WTC11 (cell line): ENCODE data around the gene FAM53A. TPM values are rescaled to one million over a fixed set of nuclear protein-coding genes. Genes with fewer than 3 reads are reported as not detected.

ENCODE experiments used
- ATAC-seq: fragments of 200-7000 bp; cut with Tn5 transposase; 2 replicates; pipeline ENCODE4 v1.10.0; 2021; ENCODE audit warnings: mild to moderate bottlenecking, moderate library complexity
- CTCF ChIA-PET: fragments of 300-600 bp; sonication (Branson Sonifier 250); formaldehyde crosslinking; loops from one replicate; lab custom pipeline; 2021; ENCODE audit warnings: antibody characterized with exemption; lab: Charles Lee
- POLR2A ChIA-PET: fragments of 350-600 bp; sonication (Branson Sonifier 250); formaldehyde crosslinking; loops from one replicate; lab custom pipeline; 2021; ENCODE audit warnings: antibody characterized with exemption; lab: Charles Lee
- DNase-seq: peaks from one replicate; pipeline ENCODE4 v3.0.0; 2021; ENCODE audit warnings: low spot score
- H3K27ac Mint-ChIP-seq: 2 replicates; pipeline ENCODE4 v1.8.0; 2021; ENCODE audit warnings: mixed read lengths
- H3K27me3 Mint-ChIP-seq: 2 replicates; pipeline ENCODE4 v1.8.0; 2021; ENCODE audit warnings: low read depth, mild to moderate bottlenecking, moderate library complexity, mixed read lengths
- H3K36me3 Mint-ChIP-seq: 2 replicates; pipeline ENCODE4 v1.8.0; 2021; ENCODE audit warnings: mixed read lengths
- H3K4me1 Mint-ChIP-seq: 2 replicates; pipeline ENCODE4 v1.8.0; 2022; ENCODE audit warnings: mixed read lengths
- H3K4me3 Mint-ChIP-seq: 2 replicates; pipeline ENCODE4 v1.8.0; 2021; ENCODE audit warnings: mild to moderate bottlenecking, moderate library complexity, mixed read lengths
- H3K9me3 Mint-ChIP-seq: 2 replicates; pipeline ENCODE4 v1.8.0; 2021; ENCODE audit warnings: mixed read lengths
- EMX1 ChIP-seq: fragments of 250-450 bp; sonication (Bioruptor Pico); IDR thresholded peaks from 2 replicates; pipeline ENCODE4 v1.8.0; 2021; ENCODE audit warnings: mild to moderate bottlenecking
- FOXK1 ChIP-seq: sonication (generic); formaldehyde crosslinking; IDR thresholded peaks from 2 replicates; pipeline ENCODE4 v1.8.0; 2022; ENCODE audit warnings: mild to moderate bottlenecking, moderate library complexity, missing genetic modification reagents
- GTF2I ChIP-seq: fragments of 250-450 bp; sonication (Bioruptor Pico); conservative IDR thresholded peaks from 2 replicates; pipeline ENCODE4 v1.4.0; 2021; ENCODE audit warnings: mild to moderate bottlenecking
- TCF7 ChIP-seq: sonication (generic); formaldehyde crosslinking; IDR thresholded peaks from 2 replicates; pipeline ENCODE4 v1.8.0; 2022; ENCODE audit warnings: mild to moderate bottlenecking, low read depth, missing genetic modification reagents, moderate library complexity
- ZBTB21 ChIP-seq: sonication (generic); formaldehyde crosslinking; IDR thresholded peaks from 2 replicates; pipeline ENCODE4 v1.8.1; 2023; ENCODE audit warnings: mild to moderate bottlenecking, missing genetic modification reagents, borderline replicate concordance
- ZNF219 ChIP-seq: sonication (generic); formaldehyde crosslinking; IDR thresholded peaks from 2 replicates; pipeline ENCODE4 v1.8.0; 2023; ENCODE audit warnings: missing genetic modification reagents, mild to moderate bottlenecking, borderline replicate concordance
- ZNF232 ChIP-seq: sonication (generic); formaldehyde crosslinking; IDR thresholded peaks from 2 replicates; pipeline ENCODE4 v1.8.0; 2022; ENCODE audit warnings: mild to moderate bottlenecking, missing genetic modification reagents
- ZNF396 ChIP-seq: fragments of 250-450 bp; sonication (Bioruptor Pico); IDR thresholded peaks from 2 replicates; pipeline ENCODE4 v1.8.0; 2021; ENCODE audit warnings: mild to moderate bottlenecking, moderate library complexity, borderline replicate concordance
- total RNA-seq: library from RNA; stranded (reverse); gene quantifications from 3 replicates; pipeline ENCODE4 v1.2.3, GENCODE V29; 2021
- TF ChIP-seq, protein P1 (sequence below): sonication (generic); formaldehyde crosslinking; IDR thresholded peaks from 2 replicates; pipeline ENCODE4 v1.8.1; 2022; ENCODE audit warnings: low read depth, mild to moderate bottlenecking, moderate library complexity, missing genetic modification reagents, borderline replicate concordance
- TF ChIP-seq, protein P2 (sequence below): sonication (generic); formaldehyde crosslinking; conservative IDR thresholded peaks from 2 replicates; pipeline ENCODE4 v1.8.1; 2022; ENCODE audit warnings: mild to moderate bottlenecking, missing genetic modification reagents
- TF ChIP-seq, protein P3 (sequence below): sonication (generic); formaldehyde crosslinking; IDR thresholded peaks from 2 replicates; pipeline ENCODE4 v1.8.0; 2023; ENCODE audit warnings: mild to moderate bottlenecking, missing genetic modification reagents
- TF ChIP-seq, protein P4 (sequence below): fragments of 250-450 bp; sonication (Bioruptor Pico); IDR thresholded peaks from 2 replicates; pipeline ENCODE4 v1.9.0; 2021; ENCODE audit warnings: moderate library complexity, mild to moderate bottlenecking, inconsistent platforms, borderline replicate concordance
- TF ChIP-seq, protein P5 (sequence below): sonication (generic); formaldehyde crosslinking; IDR thresholded peaks from 2 replicates; pipeline ENCODE4 v1.8.1; 2023; ENCODE audit warnings: mild to moderate bottlenecking, missing genetic modification reagents
- TF ChIP-seq, protein P6 (sequence below): sonication (generic); formaldehyde crosslinking; IDR thresholded peaks from 2 replicates; pipeline ENCODE4 v1.8.0; 2022; ENCODE audit warnings: mild to moderate bottlenecking, missing genetic modification reagents
- TF ChIP-seq, protein P7 (sequence below): fragments of 250-450 bp; sonication (Bioruptor Pico); IDR thresholded peaks from 2 replicates; pipeline ENCODE4 v2.1.2; 2022; ENCODE audit warnings: mild to moderate bottlenecking, moderate library complexity
- TF ChIP-seq, protein P8 (sequence below): sonication (generic); formaldehyde crosslinking; IDR thresholded peaks from 2 replicates; pipeline ENCODE4 v1.8.1; 2023; ENCODE audit warnings: mild to moderate bottlenecking, missing genetic modification reagents, borderline replicate concordance

The FAM53A gene
- total RNA-seq, 1 experiment from 2014 or later, result 2.9 TPM

DNA sequence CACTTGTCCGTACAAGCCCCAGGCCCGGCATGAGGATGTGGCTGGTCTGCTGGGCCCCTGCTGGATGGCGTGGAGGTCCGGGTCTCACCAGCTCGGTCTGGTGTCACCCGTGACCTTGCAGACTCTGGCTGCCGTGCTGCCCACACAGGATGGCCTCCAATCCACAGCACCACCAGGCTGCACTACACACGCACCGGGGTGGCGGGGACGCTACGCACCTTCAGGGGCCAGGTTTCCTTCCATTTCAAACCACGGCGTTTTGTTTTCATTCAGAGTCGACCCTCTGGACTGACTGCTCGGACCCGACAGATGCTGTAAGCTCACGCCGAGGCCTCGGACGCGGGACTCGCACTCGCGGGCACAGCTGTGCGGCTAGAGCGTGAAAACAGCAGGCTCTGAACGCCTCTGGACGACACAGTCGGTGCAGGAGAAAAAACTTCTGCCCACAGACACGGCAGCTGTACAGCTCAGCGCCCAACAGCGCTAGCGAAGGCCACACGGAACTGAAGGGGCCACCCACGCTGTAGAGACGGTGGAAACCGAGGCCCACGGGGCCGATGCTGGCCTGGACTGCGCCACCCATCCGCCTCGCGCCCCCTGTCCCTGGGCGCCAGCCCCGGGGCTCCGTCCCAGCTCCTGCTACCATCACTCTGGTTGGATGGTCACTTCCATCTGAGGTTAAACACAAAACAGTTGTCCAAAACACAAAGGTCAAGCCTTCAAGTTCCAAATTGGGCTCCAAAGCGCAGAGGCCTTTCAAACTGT, 40.0 kb downstream of the FAM53A start (continued):
- TF ChIP-seq, protein P1, sequence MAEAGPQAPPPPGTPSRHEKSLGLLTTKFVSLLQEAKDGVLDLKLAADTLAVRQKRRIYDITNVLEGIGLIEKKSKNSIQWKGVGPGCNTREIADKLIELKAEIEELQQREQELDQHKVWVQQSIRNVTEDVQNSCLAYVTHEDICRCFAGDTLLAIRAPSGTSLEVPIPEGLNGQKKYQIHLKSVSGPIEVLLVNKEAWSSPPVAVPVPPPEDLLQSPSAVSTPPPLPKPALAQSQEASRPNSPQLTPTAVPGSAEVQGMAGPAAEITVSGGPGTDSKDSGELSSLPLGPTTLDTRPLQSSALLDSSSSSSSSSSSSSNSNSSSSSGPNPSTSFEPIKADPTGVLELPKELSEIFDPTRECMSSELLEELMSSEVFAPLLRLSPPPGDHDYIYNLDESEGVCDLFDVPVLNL (CRISPR knock-in tag), result no peak
- no peak for TF ChIP-seq ZBTB21 (CRISPR knock-in tag)
- TF ChIP-seq, protein P2, sequence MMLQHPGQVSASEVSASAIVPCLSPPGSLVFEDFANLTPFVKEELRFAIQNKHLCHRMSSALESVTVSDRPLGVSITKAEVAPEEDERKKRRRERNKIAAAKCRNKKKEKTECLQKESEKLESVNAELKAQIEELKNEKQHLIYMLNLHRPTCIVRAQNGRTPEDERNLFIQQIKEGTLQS (CRISPR knock-in tag), result no peak
- no peak for TF ChIP-seq ZNF219 (CRISPR knock-in tag)
- TF ChIP-seq ZNF232, result no peak
- TF ChIP-seq, protein P3, sequence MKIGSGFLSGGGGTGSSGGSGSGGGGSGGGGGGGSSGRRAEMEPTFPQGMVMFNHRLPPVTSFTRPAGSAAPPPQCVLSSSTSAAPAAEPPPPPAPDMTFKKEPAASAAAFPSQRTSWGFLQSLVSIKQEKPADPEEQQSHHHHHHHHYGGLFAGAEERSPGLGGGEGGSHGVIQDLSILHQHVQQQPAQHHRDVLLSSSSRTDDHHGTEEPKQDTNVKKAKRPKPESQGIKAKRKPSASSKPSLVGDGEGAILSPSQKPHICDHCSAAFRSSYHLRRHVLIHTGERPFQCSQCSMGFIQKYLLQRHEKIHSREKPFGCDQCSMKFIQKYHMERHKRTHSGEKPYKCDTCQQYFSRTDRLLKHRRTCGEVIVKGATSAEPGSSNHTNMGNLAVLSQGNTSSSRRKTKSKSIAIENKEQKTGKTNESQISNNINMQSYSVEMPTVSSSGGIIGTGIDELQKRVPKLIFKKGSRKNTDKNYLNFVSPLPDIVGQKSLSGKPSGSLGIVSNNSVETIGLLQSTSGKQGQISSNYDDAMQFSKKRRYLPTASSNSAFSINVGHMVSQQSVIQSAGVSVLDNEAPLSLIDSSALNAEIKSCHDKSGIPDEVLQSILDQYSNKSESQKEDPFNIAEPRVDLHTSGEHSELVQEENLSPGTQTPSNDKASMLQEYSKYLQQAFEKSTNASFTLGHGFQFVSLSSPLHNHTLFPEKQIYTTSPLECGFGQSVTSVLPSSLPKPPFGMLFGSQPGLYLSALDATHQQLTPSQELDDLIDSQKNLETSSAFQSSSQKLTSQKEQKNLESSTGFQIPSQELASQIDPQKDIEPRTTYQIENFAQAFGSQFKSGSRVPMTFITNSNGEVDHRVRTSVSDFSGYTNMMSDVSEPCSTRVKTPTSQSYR (CRISPR knock-in tag), result no peak
- TF ChIP-seq, protein P4, sequence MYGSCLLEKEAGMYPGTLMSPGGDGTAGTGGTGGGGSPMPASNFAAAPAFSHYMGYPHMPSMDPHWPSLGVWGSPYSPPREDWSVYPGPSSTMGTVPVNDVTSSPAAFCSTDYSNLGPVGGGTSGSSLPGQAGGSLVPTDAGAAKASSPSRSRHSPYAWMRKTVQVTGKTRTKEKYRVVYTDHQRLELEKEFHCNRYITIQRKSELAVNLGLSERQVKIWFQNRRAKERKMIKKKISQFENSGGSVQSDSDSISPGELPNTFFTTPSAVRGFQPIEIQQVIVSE (CRISPR knock-in tag), result no peak
- TF ChIP-seq, protein P5, sequence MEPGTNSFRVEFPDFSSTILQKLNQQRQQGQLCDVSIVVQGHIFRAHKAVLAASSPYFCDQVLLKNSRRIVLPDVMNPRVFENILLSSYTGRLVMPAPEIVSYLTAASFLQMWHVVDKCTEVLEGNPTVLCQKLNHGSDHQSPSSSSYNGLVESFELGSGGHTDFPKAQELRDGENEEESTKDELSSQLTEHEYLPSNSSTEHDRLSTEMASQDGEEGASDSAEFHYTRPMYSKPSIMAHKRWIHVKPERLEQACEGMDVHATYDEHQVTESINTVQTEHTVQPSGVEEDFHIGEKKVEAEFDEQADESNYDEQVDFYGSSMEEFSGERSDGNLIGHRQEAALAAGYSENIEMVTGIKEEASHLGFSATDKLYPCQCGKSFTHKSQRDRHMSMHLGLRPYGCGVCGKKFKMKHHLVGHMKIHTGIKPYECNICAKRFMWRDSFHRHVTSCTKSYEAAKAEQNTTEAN, result no peak

DNA sequence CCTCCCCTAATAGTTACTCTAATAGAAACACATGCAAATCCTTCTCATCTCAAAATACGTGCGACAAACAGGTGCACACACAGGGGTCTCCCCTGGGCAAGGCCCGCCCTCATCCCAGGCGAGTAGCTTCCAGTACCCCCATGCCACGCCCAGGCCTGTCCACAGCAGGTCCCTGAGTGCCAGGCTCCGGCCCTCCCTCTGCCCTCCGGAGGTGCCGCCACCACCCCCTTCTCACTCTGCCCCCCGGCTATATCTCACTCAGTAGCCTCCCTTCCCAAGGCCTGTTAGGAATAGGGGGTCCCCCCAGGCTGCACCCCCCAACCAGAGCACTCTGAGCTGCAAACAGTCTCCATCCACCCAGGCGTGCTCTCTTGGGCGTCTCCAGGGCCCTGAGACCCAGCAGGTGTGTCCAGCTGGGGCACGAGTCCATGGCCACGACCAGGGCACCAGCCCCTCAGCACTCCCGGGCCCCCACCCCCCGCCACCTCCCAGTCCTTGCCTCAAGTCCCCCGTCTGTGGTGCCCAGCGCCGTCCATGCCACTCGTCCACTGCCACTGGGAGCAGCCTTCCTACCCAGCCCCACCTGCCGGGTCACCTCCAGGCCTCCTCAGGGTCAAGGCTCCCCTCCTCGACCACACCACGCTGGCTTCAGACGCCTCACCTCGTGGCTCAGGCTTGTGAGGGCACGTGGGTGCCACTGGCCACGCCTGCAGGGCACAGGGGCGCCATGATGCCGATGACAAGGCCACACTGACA, 41.7 kb downstream of the FAM53A start:
- H3K4me1 Mint-ChIP-seq, result 0 out of 2 replicates have a peak, but pooled peaks cover 6% of the 10 kb centered on the region
- ChIA-PET POLR2A (no interaction called here), CTCF (interaction anchor here (1.7 kb wide), 1 partner anchor 13 kb away, joined by 6 read pairs; no protein-coding TSS in a partner anchor)
- H3K9me3 Mint-ChIP-seq, result no peaks in the 10 kb centered on the region
- no peak overlapping the region for H3K27ac Mint-ChIP-seq
- H3K27me3 Mint-ChIP-seq, result no peaks in the 10 kb centered on the region
- no peaks in the 10 kb centered on the region for H3K36me3 Mint-ChIP-seq
- DNase-seq, result no peak
- no peak overlapping the region for H3K4me3 Mint-ChIP-seq
- no peak for ATAC-seq
- no peak for TF ChIP-seq FOXK1 (CRISPR knock-in tag)
- TF ChIP-seq GTF2I (CRISPR knock-in tag), result no peak
- TF ChIP-seq, protein P6, sequence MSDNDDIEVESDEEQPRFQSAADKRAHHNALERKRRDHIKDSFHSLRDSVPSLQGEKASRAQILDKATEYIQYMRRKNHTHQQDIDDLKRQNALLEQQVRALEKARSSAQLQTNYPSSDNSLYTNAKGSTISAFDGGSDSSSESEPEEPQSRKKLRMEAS, result no peak
- TF ChIP-seq ZNF396 (CRISPR knock-in tag), result no peak
- no peak for TF ChIP-seq TCF7 (CRISPR knock-in tag)
- TF ChIP-seq, protein P7, sequence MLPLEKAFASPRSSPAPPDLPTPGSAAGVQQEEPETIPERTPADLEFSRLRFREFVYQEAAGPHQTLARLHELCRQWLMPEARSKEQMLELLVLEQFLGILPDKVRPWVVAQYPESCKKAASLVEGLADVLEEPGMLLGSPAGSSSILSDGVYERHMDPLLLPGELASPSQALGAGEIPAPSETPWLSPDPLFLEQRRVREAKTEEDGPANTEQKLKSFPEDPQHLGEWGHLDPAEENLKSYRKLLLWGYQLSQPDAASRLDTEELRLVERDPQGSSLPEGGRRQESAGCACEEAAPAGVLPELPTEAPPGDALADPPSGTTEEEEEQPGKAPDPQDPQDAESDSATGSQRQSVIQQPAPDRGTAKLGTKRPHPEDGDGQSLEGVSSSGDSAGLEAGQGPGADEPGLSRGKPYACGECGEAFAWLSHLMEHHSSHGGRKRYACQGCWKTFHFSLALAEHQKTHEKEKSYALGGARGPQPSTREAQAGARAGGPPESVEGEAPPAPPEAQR (CRISPR knock-in tag), result no peak
- TF ChIP-seq, protein P3 (CRISPR knock-in tag), result no peak
- TF ChIP-seq, protein P8, sequence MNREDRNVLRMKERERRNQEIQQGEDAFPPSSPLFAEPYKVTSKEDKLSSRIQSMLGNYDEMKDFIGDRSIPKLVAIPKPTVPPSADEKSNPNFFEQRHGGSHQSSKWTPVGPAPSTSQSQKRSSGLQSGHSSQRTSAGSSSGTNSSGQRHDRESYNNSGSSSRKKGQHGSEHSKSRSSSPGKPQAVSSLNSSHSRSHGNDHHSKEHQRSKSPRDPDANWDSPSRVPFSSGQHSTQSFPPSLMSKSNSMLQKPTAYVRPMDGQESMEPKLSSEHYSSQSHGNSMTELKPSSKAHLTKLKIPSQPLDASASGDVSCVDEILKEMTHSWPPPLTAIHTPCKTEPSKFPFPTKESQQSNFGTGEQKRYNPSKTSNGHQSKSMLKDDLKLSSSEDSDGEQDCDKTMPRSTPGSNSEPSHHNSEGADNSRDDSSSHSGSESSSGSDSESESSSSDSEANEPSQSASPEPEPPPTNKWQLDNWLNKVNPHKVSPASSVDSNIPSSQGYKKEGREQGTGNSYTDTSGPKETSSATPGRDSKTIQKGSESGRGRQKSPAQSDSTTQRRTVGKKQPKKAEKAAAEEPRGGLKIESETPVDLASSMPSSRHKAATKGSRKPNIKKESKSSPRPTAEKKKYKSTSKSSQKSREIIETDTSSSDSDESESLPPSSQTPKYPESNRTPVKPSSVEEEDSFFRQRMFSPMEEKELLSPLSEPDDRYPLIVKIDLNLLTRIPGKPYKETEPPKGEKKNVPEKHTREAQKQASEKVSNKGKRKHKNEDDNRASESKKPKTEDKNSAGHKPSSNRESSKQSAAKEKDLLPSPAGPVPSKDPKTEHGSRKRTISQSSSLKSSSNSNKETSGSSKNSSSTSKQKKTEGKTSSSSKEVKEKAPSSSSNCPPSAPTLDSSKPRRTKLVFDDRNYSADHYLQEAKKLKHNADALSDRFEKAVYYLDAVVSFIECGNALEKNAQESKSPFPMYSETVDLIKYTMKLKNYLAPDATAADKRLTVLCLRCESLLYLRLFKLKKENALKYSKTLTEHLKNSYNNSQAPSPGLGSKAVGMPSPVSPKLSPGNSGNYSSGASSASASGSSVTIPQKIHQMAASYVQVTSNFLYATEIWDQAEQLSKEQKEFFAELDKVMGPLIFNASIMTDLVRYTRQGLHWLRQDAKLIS (CRISPR knock-in tag), result no peak
- TF ChIP-seq EMX1 (CRISPR knock-in tag), result no peak
